Neural cell (in vitro differentiated cells): ENCODE results near the gene PCNX2. TPM values are rescaled to one million over a fixed set of nuclear protein-coding genes. Genes with fewer than 3 reads are reported as not detected.

Experiments
- H2AFZ ChIP-seq: fragments of 200-600, 300-800 bp; sonication (generic), shearing (Covaris generic); 2 replicates; pipeline ENCODE4 v1.6.0; 2014; ENCODE audit warnings: low read depth, mild to moderate bottlenecking, antibody characterized with exemption, low read length, moderate library complexity
- H3F3A ChIP-seq: fragments of 200-600 bp; shearing (Covaris generic); 2 replicates; pipeline ENCODE4 v1.6.1; 2016; ENCODE audit warnings: mild to moderate bottlenecking, moderate library complexity, mixed read lengths, antibody characterized with exemption, low read length; ENCODE audit not compliant: insufficient read depth, poor library complexity, severe bottlenecking
- H3K27ac ChIP-seq: fragments of 200-600, 300-800 bp; sonication (generic), shearing (Covaris generic); 2 replicates; pipeline ENCODE4 v1.5.1; 2014; ENCODE audit warnings: mild to moderate bottlenecking, low read length, moderate library complexity
- H3K27me3 ChIP-seq: fragments of 300-800, 200-600 bp; sonication (generic), shearing (Covaris generic); 2 replicates; pipeline ENCODE4 v1.6.0; 2014; ENCODE audit warnings: mild to moderate bottlenecking, low read depth, low read length, moderate library complexity; ENCODE audit not compliant: insufficient read depth
- H3K36me3 ChIP-seq: fragments of 300-800, 200-600 bp; sonication (generic), shearing (Covaris generic); 2 replicates; pipeline ENCODE4 v1.5.1; 2014; ENCODE audit warnings: mild to moderate bottlenecking, antibody characterized with exemption, low read length, moderate library complexity; ENCODE audit not compliant: insufficient read depth
- H3K4me2 ChIP-seq: fragments of 300-800, 200-600 bp; sonication (generic), shearing (Covaris generic); 2 replicates; pipeline ENCODE4 v1.6.0; 2014; ENCODE audit warnings: mild to moderate bottlenecking, low read length
- H3K4me3 ChIP-seq: fragments of 300-800, 200-600 bp; sonication (generic), shearing (Covaris generic); 2 replicates; pipeline ENCODE4 v1.5.1; 2014; ENCODE audit warnings: mild to moderate bottlenecking, low read length, moderate library complexity
- H3K79me2 ChIP-seq: fragments of 200-600 bp; shearing (Covaris generic); replicated peaks from 2 replicates; pipeline ENCODE4 v1.6.0; 2014; ENCODE audit warnings: mild to moderate bottlenecking, low read length, moderate library complexity; ENCODE audit not compliant: insufficient read depth
- H3K9ac ChIP-seq: fragments of 300-800, 200-600 bp; sonication (generic), shearing (Covaris generic); 2 replicates; pipeline ENCODE4 v1.6.1; 2016; ENCODE audit warnings: mild to moderate bottlenecking, low read length, mixed read lengths
- H3K9me2 ChIP-seq: fragments of 200-600 bp; shearing (Covaris generic); 2 replicates; pipeline ENCODE4 v1.6.1; 2016; ENCODE audit warnings: mild to moderate bottlenecking, low read length, mixed read lengths; ENCODE audit not compliant: insufficient read depth
- H3K9me3 ChIP-seq: fragments of 200-600, 300-800 bp; sonication (generic), shearing (Covaris generic); 2 replicates; pipeline ENCODE4 v1.6.1; 2016; ENCODE audit warnings: mild to moderate bottlenecking, mixed run types, low read length, moderate library complexity, mixed read lengths
- H4K20me1 ChIP-seq: fragments of 200-600 bp; shearing (Covaris generic); 2 replicates; pipeline ENCODE4 v1.6.1; 2016; ENCODE audit warnings: mild to moderate bottlenecking, mixed run types; ENCODE audit not compliant: insufficient read depth
- EP300 ChIP-seq: fragments of 450-650 bp; conservative IDR thresholded peaks from 2 replicates; pipeline ENCODE4 v1.6.1; 2014; ENCODE audit warnings: antibody characterized with exemption, mild to moderate bottlenecking, moderate library complexity; ENCODE audit not compliant: poor library complexity, severe bottlenecking
- EZH2 ChIP-seq: fragments of 200-600, 300-800 bp; shearing (Covaris generic), sonication (generic); IDR thresholded peaks from 2 replicates; pipeline ENCODE4 v1.6.1; 2014; ENCODE audit warnings: antibody characterized with exemption, low read length, borderline replicate concordance, mild to moderate bottlenecking; ENCODE audit not compliant: insufficient read depth, poor library complexity, severe bottlenecking
- MXI1 ChIP-seq: fragments of 450-650 bp; conservative IDR thresholded peaks from 2 replicates; pipeline ENCODE4 v1.6.1; 2014; ENCODE audit warnings: antibody characterized with exemption, mild to moderate bottlenecking; ENCODE audit not compliant: poor library complexity, severe bottlenecking
- POLR2AphosphoS5 ChIP-seq: IDR thresholded peaks from 2 replicates; pipeline ENCODE4 v1.6.1; 2012
- RAD21 ChIP-seq: fragments of 450-650 bp; conservative IDR thresholded peaks from 2 replicates; pipeline ENCODE4 v1.6.1; 2014; ENCODE audit warnings: antibody characterized with exemption, mild to moderate bottlenecking, moderate library complexity
- TAF1 ChIP-seq: IDR thresholded peaks from 2 replicates; pipeline ENCODE4 v1.6.1; 2012; ENCODE audit warnings: low read depth
- polyA plus RNA-seq: library from polyadenylated mRNA; depleted of rRNA; stranded (reverse); fragments of >200 nt; gene quantifications from 2 replicates; pipeline ENCODE4 v1.2.3, GENCODE V29; 2014

The PCNX2 gene
- polyA plus RNA-seq, 1 donor from 2014 or later = 17.2 TPM

- Histone ChIP-seq H3K9ac (no peak overlapping the region), H3K27me3 (no peaks in the 10 kb centered on the region), H3K9me2 (no peaks in the 10 kb centered on the region), H3K79me2 (no peaks in the 10 kb centered on the region), H2AFZ (no peak overlapping the region), H4K20me1 (no peaks in the 10 kb centered on the region), H3F3A (no peaks in the 10 kb centered on the region), H3K4me2 (no peak overlapping the region), H3K36me3 (no peaks in the 10 kb centered on the region), H3K9me3 (no peaks in the 10 kb centered on the region), H3K4me3 (no peak overlapping the region), H3K27ac (no peak overlapping the region)
- TF ChIP-seq EZH2 (no peak), POLR2AphosphoS5 (no peak), RAD21 (no peak), EP300 (no peak), TAF1 (no peak), MXI1 (no peak)
Measured at GRCh38 chr1:232936941-232937340, 358.6 kb downstream of the PCNX2 start.

Other genes starting within 250 kb of the PCNX2 start
- gene MAP3K21, start 32.0 kb upstream of the PCNX2 start, polyA plus RNA-seq = 3.7 and 5.1 TPM in 2 replicates